Suppressor macrophage (primary cell): ENCODE results near the gene SSU72.
"Not testable (repeated sequence)": the region's sequence is repeated elsewhere in the genome, so short reads cannot be mapped to it uniquely, and the experiment has no call there.

Experiments
- DNase-seq, 4 experiments: peaks; one replicate each; pipeline ENCODE4 v3.0.0-alpha.2; 2020 to 2022

SSU72 gene

GRCh38 chr1:1495461-1495975 is 79.1 kb downstream of the SSU72 start:
- DNase-seq: not testable (repeated sequence)

- not testable (repeated sequence) for DNase-seq
These were observed 80.4 kb downstream of the SSU72 start for GRCh38 chr1:1494311-1494710.
